Thyroid gland (tissue), 4 donors: ENCODE measurements around the gene PRDM11.

Experiments
- CTCF ChIP-seq, 6 experiments: fragments of 200-600 bp in 3 of 6; fragments of 450-650 bp in 3 of 6; sonication (generic) in 3 of 6; IDR thresholded peaks; one replicate each; pipeline ENCODE4 v1.5.1; 2016 to 2019; ENCODE audit warnings: antibody characterized with exemption in 6 of 6, mild to moderate bottlenecking in 2 of 6, inconsistent platforms in 1 of 6, moderate library complexity in 1 of 6
- POLR2A ChIP-seq, 2 donors: fragments of 450-650 bp; IDR thresholded peaks; one replicate each; pipeline ENCODE4 v1.6.1; 2017; ENCODE audit warnings: antibody characterized with exemption in 2 of 2, mild to moderate bottlenecking in 2 of 2, moderate library complexity in 1 of 2

DNA sequence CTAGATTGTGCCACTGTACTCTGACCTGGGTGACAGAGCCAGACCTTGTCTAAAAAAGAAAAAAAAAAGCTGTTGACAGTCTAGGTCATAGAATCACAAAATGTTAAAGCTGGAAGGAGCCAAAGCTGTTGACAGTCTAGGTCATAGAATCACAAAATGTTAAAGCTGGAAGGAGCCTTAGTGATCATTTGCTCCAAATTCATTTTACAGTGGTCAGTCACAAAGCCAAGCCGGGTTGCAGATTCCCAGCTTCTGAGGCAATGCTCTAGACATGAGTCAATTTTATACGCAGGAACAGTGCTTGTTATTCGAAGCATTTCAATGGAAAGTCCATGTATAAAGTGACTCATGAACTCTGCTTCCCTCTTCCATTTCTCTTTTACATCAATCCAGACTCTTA is 92.3 kb downstream of the PRDM11 start:
- no peak for TF ChIP-seq CTCF (IDR thresholded peaks at IDR 0.05)
- no peak for TF ChIP-seq POLR2A (IDR thresholded peaks at IDR 0.05)
